Breast epithelium (tissue), 3 donors: Measurements from ENCODE around the gene TNS1.

ENCODE experiments used
- POLR2A ChIP-seq: fragments of 450-650 bp; IDR thresholded peaks from one replicate; pipeline ENCODE4 v1.6.1; 2016; ENCODE audit warnings: antibody characterized with exemption, mild to moderate bottlenecking, moderate library complexity
- POLR2AphosphoS5 ChIP-seq, 3 donors: sonication (generic); formaldehyde crosslinking; IDR thresholded peaks; one replicate each; pipeline ENCODE4 v1.6.1; 2017; ENCODE audit warnings: antibody characterized with exemption in 3 of 3
- TF ChIP-seq, protein P1 (sequence below), 3 donors: fragments of 450-650 bp; IDR thresholded peaks; one replicate each; pipeline ENCODE4 v1.5.1; 2016 to 2017; ENCODE audit warnings: antibody characterized with exemption in 3 of 3, mild to moderate bottlenecking in 3 of 3, moderate library complexity in 3 of 3

DNA sequence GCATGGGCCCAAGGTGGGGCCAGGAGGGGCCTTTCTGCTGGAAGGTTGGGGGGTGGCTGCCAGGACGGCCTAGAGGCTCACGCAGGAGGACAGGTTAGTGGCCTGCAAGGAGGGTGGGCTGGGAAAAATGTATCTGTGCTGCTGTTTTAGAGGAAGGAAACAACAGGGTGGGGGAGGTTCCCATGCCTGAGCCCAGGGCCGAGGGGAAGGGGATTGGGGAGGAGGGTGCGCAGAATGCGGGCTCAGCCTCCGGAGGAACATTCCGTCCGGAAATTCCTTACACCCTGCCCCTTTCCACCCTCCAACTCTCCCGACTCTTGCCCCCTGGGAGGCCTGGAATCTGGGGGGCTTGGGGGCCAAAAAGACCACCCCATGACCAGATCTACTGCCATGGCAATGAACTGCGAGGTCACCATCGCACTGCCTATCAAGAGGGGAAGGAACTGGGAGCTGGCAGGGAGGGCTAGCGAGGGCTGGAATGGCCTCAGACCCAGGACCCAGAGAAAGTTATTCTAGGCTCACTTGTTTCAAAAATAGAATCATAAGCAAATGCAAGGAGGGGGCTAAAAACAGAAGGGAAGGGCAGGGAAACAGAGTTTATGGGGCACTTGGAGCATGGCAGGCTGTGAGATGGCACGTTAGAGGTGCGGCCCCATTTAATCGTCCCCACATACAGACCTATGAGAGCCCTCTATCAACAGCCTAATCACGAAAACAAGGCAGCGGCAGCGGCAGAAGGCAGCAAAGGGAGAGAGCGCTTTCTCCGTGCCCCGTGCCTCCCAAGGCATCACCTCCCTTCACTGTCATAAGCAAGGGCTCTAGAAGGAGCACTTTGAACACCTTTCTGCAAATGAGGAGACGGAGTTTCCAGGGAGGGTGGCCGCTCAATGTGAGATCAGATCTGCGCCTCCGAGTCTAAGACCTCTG, 90.4 kb downstream of the TNS1 start:
- TF ChIP-seq, protein P1, sequence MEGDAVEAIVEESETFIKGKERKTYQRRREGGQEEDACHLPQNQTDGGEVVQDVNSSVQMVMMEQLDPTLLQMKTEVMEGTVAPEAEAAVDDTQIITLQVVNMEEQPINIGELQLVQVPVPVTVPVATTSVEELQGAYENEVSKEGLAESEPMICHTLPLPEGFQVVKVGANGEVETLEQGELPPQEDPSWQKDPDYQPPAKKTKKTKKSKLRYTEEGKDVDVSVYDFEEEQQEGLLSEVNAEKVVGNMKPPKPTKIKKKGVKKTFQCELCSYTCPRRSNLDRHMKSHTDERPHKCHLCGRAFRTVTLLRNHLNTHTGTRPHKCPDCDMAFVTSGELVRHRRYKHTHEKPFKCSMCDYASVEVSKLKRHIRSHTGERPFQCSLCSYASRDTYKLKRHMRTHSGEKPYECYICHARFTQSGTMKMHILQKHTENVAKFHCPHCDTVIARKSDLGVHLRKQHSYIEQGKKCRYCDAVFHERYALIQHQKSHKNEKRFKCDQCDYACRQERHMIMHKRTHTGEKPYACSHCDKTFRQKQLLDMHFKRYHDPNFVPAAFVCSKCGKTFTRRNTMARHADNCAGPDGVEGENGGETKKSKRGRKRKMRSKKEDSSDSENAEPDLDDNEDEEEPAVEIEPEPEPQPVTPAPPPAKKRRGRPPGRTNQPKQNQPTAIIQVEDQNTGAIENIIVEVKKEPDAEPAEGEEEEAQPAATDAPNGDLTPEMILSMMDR (IDR thresholded peaks at IDR 0.05) = no peak
- TF ChIP-seq POLR2AphosphoS5 (IDR thresholded peaks at IDR 0.05) = no peak
- TF ChIP-seq POLR2A = no peak
